ENCODE results near the gene MYH16. TPM values are rescaled to one million over a fixed set of nuclear protein-coding genes. Genes with fewer than 3 reads are reported as not detected.
A peak's percentile ranks its signal among the peaks of the same experiment; 100 is the strongest.
"Not testable (repeated sequence)": the region's sequence is repeated elsewhere in the genome, so short reads cannot be mapped to it uniquely, and the experiment has no call there.

Gene MYH16
- total and polyA plus RNA-seq, 4 donors: 0.26 TPM; not detected in 3

- not testable (repeated sequence) for DNase-seq (ENCODE audit: low read depth in 4 of 6, low spot score in 6 of 6); H3K27me3 ChIP-seq (ENCODE audit: control insufficient read depth, insufficient read depth, low read length); H3K27ac ChIP-seq (ENCODE audit: low read depth, low read length); H3K9me3 ChIP-seq (ENCODE audit: control insufficient read depth, insufficient read depth, low read length); H3K4me3 ChIP-seq (ENCODE audit: low read depth, low read length)
- Histone ChIP-seq H3K4me1 (ENCODE audit: control insufficient read depth, insufficient read depth, low read length) (peaks cover 11% of the 10 kb centered on the region), H3K36me3 (ENCODE audit: control insufficient read depth, insufficient read depth, low read length) (peaks cover 12% of the 10 kb centered on the region)
- 84% methylated on average over 6 of the region's 8 CpGs for WGBS (ENCODE audit: insufficient coverage)
Observed at GRCh38 chr7:99330314-99330961, 57.8 kb downstream of the MYH16 start.

DNA sequence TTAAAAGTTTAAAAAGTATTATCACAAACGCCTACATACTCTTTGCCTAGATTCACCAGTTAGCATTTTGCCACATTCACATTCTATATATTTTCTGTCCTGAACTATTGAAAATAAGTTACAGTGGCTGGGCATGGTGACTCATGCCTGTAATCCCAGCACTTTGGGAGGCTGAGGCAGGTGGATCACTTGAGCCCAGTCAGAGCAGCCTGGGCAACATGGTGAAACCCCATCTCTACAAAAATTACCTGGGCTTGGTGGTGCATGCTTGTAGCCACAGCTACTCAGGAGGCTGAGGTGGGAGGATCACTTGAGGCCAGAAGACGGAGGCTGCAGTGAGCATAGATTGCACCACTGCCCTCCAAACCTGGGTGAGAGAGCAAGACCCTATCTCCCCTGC lies 58.4 kb downstream of the MYH16 start:
- peaks cover 17% of the 10 kb centered on the region for H3K36me3 ChIP-seq (ENCODE audit: control insufficient read depth, insufficient read depth, low read length)
- no peak overlapping the region for H3K27ac ChIP-seq (ENCODE audit: low read depth, low read length)
- WGBS (ENCODE audit: insufficient coverage): no CpG with 5 or more reads among the region's 2 CpGs
- no peak for DNase-seq (ENCODE audit: low read depth in 4 of 6, low spot score in 6 of 6)
- peaks cover 11% of the 10 kb centered on the region for H3K4me1 ChIP-seq (ENCODE audit: control insufficient read depth, insufficient read depth, low read length)
- no peaks in the 10 kb centered on the region for H3K27me3 ChIP-seq (ENCODE audit: control insufficient read depth, insufficient read depth, low read length)
- H3K4me3 ChIP-seq (ENCODE audit: low read depth, low read length): no peak overlapping the region
- no peaks in the 10 kb centered on the region for H3K9me3 ChIP-seq (ENCODE audit: control insufficient read depth, insufficient read depth, low read length)

GRCh38 chr7:99339595-99339994 lies 67.0 kb downstream of the MYH16 start:
- no peak for DNase-seq (ENCODE audit: low read depth in 4 of 6, low spot score in 6 of 6)
- peaks cover 64% of the 10 kb centered on the region for H3K36me3 ChIP-seq (ENCODE audit: control insufficient read depth, insufficient read depth, low read length)
- H3K4me3 ChIP-seq (ENCODE audit: low read depth, low read length): no peak overlapping the region
- no peaks in the 10 kb centered on the region for H3K9me3 ChIP-seq (ENCODE audit: control insufficient read depth, insufficient read depth, low read length)
- no peaks in the 10 kb centered on the region for H3K4me1 ChIP-seq (ENCODE audit: control insufficient read depth, insufficient read depth, low read length)
- H3K27me3 ChIP-seq (ENCODE audit: control insufficient read depth, insufficient read depth, low read length): no peaks in the 10 kb centered on the region
- WGBS (ENCODE audit: insufficient coverage): no CpG with 5 or more reads among the region's 3 CpGs
- no peak overlapping the region for H3K27ac ChIP-seq (ENCODE audit: low read depth, low read length)

GRCh38 chr7:99340659-99341058 lies 68.0 kb downstream of the MYH16 start:
- no CpG with 5 or more reads among the region's 3 CpGs for WGBS (ENCODE audit: insufficient coverage)
- no peaks in the 10 kb centered on the region for H3K27me3 ChIP-seq (ENCODE audit: control insufficient read depth, insufficient read depth, low read length)
- H3K4me1 ChIP-seq (ENCODE audit: control insufficient read depth, insufficient read depth, low read length): no peaks in the 10 kb centered on the region
- DNase-seq (ENCODE audit: low read depth in 4 of 6, low spot score in 6 of 6): no peak
- no peaks in the 10 kb centered on the region for H3K9me3 ChIP-seq (ENCODE audit: control insufficient read depth, insufficient read depth, low read length)
- H3K27ac ChIP-seq (ENCODE audit: low read depth, low read length): no peak overlapping the region
- H3K4me3 ChIP-seq (ENCODE audit: low read depth, low read length): no peak overlapping the region
- peaks cover 63% of the 10 kb centered on the region for H3K36me3 ChIP-seq (ENCODE audit: control insufficient read depth, insufficient read depth, low read length)

DNA sequence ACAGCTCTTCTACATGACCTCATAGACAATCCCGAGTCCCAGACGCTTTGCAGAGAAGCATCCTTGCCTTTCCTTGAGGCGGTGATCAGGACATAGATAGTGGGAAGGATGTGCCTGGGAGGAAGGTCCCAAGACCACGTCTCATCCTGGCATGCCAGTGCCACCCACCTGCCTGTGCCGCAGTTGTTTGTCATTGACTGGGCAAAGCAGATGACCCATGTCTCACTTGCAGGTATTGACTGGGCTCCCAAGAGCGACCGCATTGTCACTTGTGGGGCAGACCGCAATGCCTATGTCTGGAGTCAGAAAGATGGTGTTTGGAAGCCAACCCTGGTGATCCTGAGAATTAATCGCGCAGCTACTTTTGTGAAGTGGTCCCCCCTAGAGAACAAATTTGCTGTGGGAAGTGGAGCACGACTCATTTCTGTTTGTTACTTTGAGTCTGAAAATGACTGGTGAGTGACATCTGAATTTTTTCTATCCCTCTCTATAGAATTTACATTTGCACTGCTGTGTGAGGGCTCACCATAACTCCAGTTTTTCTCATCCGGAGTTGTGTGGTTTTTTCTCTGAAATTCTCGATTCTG lies 71.5 kb downstream of the MYH16 start:
- WGBS (ENCODE audit: insufficient coverage): 97% methylated on average over 8 of the region's 13 CpGs
- no peaks in the 10 kb centered on the region for H3K9me3 ChIP-seq (ENCODE audit: control insufficient read depth, insufficient read depth, low read length)
- H3K4me3 ChIP-seq (ENCODE audit: low read depth, low read length): no peak overlapping the region
- no peak for DNase-seq (ENCODE audit: low read depth in 4 of 6, low spot score in 6 of 6)
- H3K4me1 ChIP-seq (ENCODE audit: control insufficient read depth, insufficient read depth, low read length): no peaks in the 10 kb centered on the region
- H3K36me3 ChIP-seq (ENCODE audit: control insufficient read depth, insufficient read depth, low read length): peaks cover 63% of the 10 kb centered on the region
- no peak overlapping the region for H3K27ac ChIP-seq (ENCODE audit: low read depth, low read length)
- H3K27me3 ChIP-seq (ENCODE audit: control insufficient read depth, insufficient read depth, low read length): no peaks in the 10 kb centered on the region

GRCh38 chr7:99350641-99351040 lies 78.0 kb downstream of the MYH16 start:
- H3K4me3 ChIP-seq (ENCODE audit: low read depth, low read length); H3K27me3 ChIP-seq (ENCODE audit: control insufficient read depth, insufficient read depth, low read length); H3K27ac ChIP-seq (ENCODE audit: low read depth, low read length); DNase-seq (ENCODE audit: low read depth in 4 of 6, low spot score in 6 of 6); H3K4me1 ChIP-seq (ENCODE audit: control insufficient read depth, insufficient read depth, low read length); H3K9me3 ChIP-seq (ENCODE audit: control insufficient read depth, insufficient read depth, low read length): not testable (repeated sequence)
- H3K36me3 ChIP-seq (ENCODE audit: control insufficient read depth, insufficient read depth, low read length): peaks cover 76% of the 10 kb centered on the region
- WGBS (ENCODE audit: insufficient coverage): no CpG with 5 or more reads among the region's 3 CpGs

DNA sequence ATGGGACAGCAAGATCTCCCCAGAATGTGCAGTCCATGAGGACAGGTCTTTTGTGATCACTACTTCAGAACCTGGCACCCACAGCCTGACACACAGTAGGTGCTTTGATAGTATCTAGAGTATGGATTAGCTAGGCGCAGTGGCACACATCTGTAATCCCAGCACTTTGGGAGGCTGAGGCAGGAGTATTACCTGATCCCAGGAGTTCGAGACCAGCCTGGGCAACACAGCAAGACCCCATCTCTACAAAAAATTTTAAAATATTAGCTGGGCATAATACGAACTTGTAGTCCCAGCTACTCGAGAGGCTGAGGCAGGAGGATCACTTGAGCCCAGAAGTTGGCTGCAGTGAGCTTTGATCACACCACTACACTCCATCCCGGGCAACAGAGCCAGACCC lies 79.6 kb downstream of the MYH16 start:
- peaks cover 66% of the 10 kb centered on the region for H3K36me3 ChIP-seq (ENCODE audit: control insufficient read depth, insufficient read depth, low read length)
- H3K27ac ChIP-seq (ENCODE audit: low read depth, low read length): no peak overlapping the region
- H3K9me3 ChIP-seq (ENCODE audit: control insufficient read depth, insufficient read depth, low read length): no peaks in the 10 kb centered on the region
- no peak overlapping the region for H3K4me3 ChIP-seq (ENCODE audit: low read depth, low read length)
- DNase-seq (ENCODE audit: low read depth in 4 of 6, low spot score in 6 of 6): no peak
- no peaks in the 10 kb centered on the region for H3K27me3 ChIP-seq (ENCODE audit: control insufficient read depth, insufficient read depth, low read length)
- H3K4me1 ChIP-seq (ENCODE audit: control insufficient read depth, insufficient read depth, low read length): peaks cover under 1% of the 10 kb centered on the region
- WGBS (ENCODE audit: insufficient coverage): 100% methylated on average over 1 of the region's 5 CpGs

DNA sequence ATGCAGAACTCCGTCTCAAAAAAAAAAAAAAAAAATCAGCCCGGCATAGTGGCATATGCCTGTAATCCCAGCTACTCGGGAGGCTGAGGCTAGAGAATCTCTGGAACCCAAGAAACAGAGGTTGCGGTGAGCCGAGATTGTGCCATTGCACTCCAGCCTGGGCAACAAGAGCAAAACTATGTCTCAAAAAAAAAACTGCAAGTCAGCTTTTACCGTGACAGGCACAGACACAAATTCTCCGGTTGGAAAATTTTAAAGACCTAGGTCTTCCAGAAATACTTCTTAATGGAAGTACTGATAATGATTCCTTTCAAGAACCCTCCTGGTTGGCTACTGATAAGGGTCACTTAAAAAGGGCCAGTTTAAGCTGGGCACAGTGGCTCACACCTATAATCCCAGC lies 82.5 kb downstream of the MYH16 start:
- no peak overlapping the region for H3K27ac ChIP-seq (ENCODE audit: low read depth, low read length)
- peaks cover 76% of the 10 kb centered on the region for H3K36me3 ChIP-seq (ENCODE audit: control insufficient read depth, insufficient read depth, low read length)
- no peak overlapping the region for H3K4me3 ChIP-seq (ENCODE audit: low read depth, low read length)
- H3K4me1 ChIP-seq (ENCODE audit: control insufficient read depth, insufficient read depth, low read length): peaks cover 13% of the 10 kb centered on the region
- H3K9me3 ChIP-seq (ENCODE audit: control insufficient read depth, insufficient read depth, low read length): no peaks in the 10 kb centered on the region
- WGBS (ENCODE audit: insufficient coverage): 95% methylated on average over 6 of the region's 7 CpGs
- DNase-seq (ENCODE audit: low read depth in 4 of 6, low spot score in 6 of 6): no peak
- no peaks in the 10 kb centered on the region for H3K27me3 ChIP-seq (ENCODE audit: control insufficient read depth, insufficient read depth, low read length)

- Histone ChIP-seq H3K36me3 (ENCODE audit: control insufficient read depth, insufficient read depth, low read length) (peaks cover 68% of the 10 kb centered on the region), H3K4me3 (ENCODE audit: low read depth, low read length) (no peak overlapping the region), H3K9me3 (ENCODE audit: control insufficient read depth, insufficient read depth, low read length) (no peaks in the 10 kb centered on the region), H3K4me1 (ENCODE audit: control insufficient read depth, insufficient read depth, low read length) (peaks cover 13% of the 10 kb centered on the region), H3K27ac (ENCODE audit: low read depth, low read length) (peak overlapping the region; percentile 84), H3K27me3 (ENCODE audit: control insufficient read depth, insufficient read depth, low read length) (no peaks in the 10 kb centered on the region)
- peak in 3 of 6 donors; percentile 35 to 80 (median 54) for DNase-seq (ENCODE audit: low read depth in 4 of 6, low spot score in 6 of 6)
- WGBS (ENCODE audit: insufficient coverage): 83% methylated on average over 16 of the region's 16 CpGs
Observed at GRCh38 chr7:99357701-99358490, 85.3 kb downstream of the MYH16 start.

All from spinal cord (tissue), 10 donors.